ENCODE data around the gene KRT80.

KRT80 gene

DNA sequence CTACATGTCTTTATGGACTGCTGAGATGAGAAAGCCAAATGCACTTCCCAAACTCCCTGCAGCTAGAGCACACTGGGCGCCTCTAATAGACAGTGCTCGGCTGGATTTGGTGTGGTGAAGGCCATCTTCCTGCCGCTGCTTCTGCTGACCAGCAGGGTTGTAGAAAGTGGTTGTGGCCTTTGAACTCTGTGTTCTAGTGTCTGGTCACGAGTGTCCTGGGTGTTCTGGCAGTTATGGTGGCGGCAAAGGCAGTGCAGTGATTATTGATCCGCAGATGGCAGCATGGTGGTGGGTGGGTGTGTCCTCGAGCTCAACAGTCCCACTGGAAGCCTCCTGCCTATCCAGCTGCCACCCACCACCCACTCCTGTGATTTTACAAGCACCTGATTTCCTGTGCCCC lies 68.9 kb downstream of the KRT80 start:
- no peaks in the 10 kb centered on the region for H3K36me3 ChIP-seq (ENCODE audit: insufficient read depth, low read length)
- H3K9me3 ChIP-seq (ENCODE audit: low read length), result no peaks in the 10 kb centered on the region
- H3K4me1 ChIP-seq (ENCODE audit: insufficient read depth, low read length), result peaks cover 12% of the 10 kb centered on the region
- H3K4me3 ChIP-seq (ENCODE audit: low read length), result no peak overlapping the region
- no peak overlapping the region for H2AFZ ChIP-seq (ENCODE audit: low read depth, low read length)
- H3K27me3 ChIP-seq (ENCODE audit: insufficient read depth, low read length), result peaks cover 23% of the 10 kb centered on the region

DNA sequence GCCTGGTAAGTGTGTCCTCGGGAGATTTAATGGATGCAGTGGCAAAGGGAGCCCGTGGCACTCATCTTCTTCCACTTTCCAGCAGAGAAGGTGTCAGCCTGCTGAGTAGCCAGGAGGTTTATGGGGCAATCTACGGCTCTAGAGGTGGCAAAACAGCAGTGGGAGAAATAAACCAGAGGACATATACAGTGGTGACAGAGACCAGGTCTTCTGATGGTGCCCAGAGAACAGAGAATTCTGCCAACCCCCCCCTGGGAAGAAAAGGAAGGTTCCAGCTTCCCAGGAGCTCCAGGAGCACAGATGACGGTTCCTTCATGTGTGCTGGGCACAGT lies 69.3 kb downstream of the KRT80 start:
- peaks cover 26% of the 10 kb centered on the region for H3K27me3 ChIP-seq (ENCODE audit: insufficient read depth, low read length)
- no peaks in the 10 kb centered on the region for H3K9me3 ChIP-seq (ENCODE audit: low read length)
- peaks cover 12% of the 10 kb centered on the region for H3K4me1 ChIP-seq (ENCODE audit: insufficient read depth, low read length)
- no peak overlapping the region for H2AFZ ChIP-seq (ENCODE audit: low read depth, low read length)
- no peak overlapping the region for H3K4me3 ChIP-seq (ENCODE audit: low read length)
- no peaks in the 10 kb centered on the region for H3K36me3 ChIP-seq (ENCODE audit: insufficient read depth, low read length)

DNA sequence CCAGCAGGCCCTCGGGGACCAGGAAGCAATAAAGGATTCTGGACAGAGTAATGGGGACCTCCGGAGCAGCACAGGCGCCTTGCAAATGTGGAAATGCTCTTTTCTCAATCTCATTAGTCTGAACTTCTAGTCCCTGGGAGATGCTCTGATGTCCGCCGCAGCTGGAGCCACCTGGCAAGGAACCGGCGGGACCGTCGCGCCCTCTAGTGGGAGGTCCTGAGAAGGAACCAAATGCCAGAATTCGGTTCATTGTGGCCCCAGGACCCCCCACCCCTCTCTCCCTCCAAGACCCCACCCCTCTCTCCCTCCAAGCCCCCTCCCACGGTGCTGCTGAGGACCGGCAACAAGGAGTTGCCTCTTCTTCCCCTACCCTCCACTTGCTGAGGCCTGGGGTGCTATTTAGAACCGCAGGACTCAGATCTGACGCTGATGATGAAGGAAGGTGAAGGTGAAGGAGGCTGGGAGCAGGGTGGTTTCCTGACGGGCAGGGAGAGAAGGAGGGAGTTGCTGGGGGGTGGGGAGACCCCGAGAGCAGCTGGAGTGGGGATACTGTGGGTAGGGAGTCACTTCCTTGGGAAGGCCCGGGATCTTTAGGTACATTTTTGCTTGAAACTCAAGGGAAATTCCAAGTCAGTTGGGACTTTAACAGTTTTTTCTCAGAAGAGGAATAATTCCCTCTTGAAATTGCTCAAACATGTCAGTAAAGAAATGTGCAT lies 69.8 kb downstream of the KRT80 start:
- Histone ChIP-seq H2AFZ (ENCODE audit: low read depth, low read length) (no peak overlapping the region), H3K4me3 (ENCODE audit: low read length) (no peak overlapping the region), H3K4me1 (ENCODE audit: insufficient read depth, low read length) (peaks cover 12% of the 10 kb centered on the region), H3K27me3 (ENCODE audit: insufficient read depth, low read length) (peaks cover 26% of the 10 kb centered on the region), H3K36me3 (ENCODE audit: insufficient read depth, low read length) (no peaks in the 10 kb centered on the region), H3K9me3 (ENCODE audit: low read length) (no peaks in the 10 kb centered on the region)

- Histone ChIP-seq H3K9me3 (ENCODE audit: low read length) (no peaks in the 10 kb centered on the region), H3K36me3 (ENCODE audit: insufficient read depth, low read length) (no peaks in the 10 kb centered on the region), H3K4me1 (ENCODE audit: insufficient read depth, low read length) (peaks cover 12% of the 10 kb centered on the region), H3K4me3 (ENCODE audit: low read length) (no peak overlapping the region), H3K27me3 (ENCODE audit: insufficient read depth, low read length) (peaks cover 26% of the 10 kb centered on the region), H2AFZ (ENCODE audit: low read depth, low read length) (no peak overlapping the region)
Measured at GRCh38 chr12:52120951-52121823, 70.6 kb downstream of the KRT80 start.

- H3K9me3 ChIP-seq (ENCODE audit: low read length), result no peaks in the 10 kb centered on the region
- no peaks in the 10 kb centered on the region for H3K4me1 ChIP-seq (ENCODE audit: insufficient read depth, low read length)
- H3K36me3 ChIP-seq (ENCODE audit: insufficient read depth, low read length), result no peaks in the 10 kb centered on the region
- H3K27me3 ChIP-seq (ENCODE audit: insufficient read depth, low read length), result peaks cover 26% of the 10 kb centered on the region
- no peak overlapping the region for H3K4me3 ChIP-seq (ENCODE audit: low read length)
- H2AFZ ChIP-seq (ENCODE audit: low read depth, low read length), result no peak overlapping the region
Measured at GRCh38 chr12:52119398-52120254, 72.2 kb downstream of the KRT80 start.
